Femur (tissue), 1 donor: ENCODE data around the gene USHBP1.

Experiments used
- DNase-seq: peaks from one replicate; pipeline ENCODE4 v3.0.0-alpha.2; 2017

Gene USHBP1

GRCh38 chr19:17262557-17262956 lies 2.0 kb downstream of the USHBP1 start:
- no peak for DNase-seq

- DNase-seq = peak; percentile 72
Measured at GRCh38 chr19:17260842-17261325, 3.7 kb downstream of the USHBP1 start.

- DNase-seq = no peak
Measured at GRCh38 chr19:17259934-17260333, 4.6 kb downstream of the USHBP1 start.

- no peak for DNase-seq
Measured at GRCh38 chr19:17259118-17259780, 5.3 kb downstream of the USHBP1 start.

- DNase-seq = no peak
Measured at GRCh38 chr19:17256130-17256529, 8.4 kb downstream of the USHBP1 start.

GRCh38 chr19:17255150-17255621 lies 9.4 kb downstream of the USHBP1 start:
- no peak for DNase-seq

GRCh38 chr19:17254636-17255035 lies 9.9 kb downstream of the USHBP1 start:
- DNase-seq = no peak

- DNase-seq = no peak
Measured at GRCh38 chr19:17249887-17250548, 14.5 kb downstream of the USHBP1 start.

- peak; percentile 35 for DNase-seq
Measured at GRCh38 chr19:17248011-17248776, 16.4 kb downstream of the USHBP1 start.

GRCh38 chr19:17246681-17247425 lies 17.7 kb downstream of the USHBP1 start:
- peak; percentile 75 for DNase-seq

- no peak for DNase-seq
Measured at GRCh38 chr19:17245535-17245984, 19.0 kb downstream of the USHBP1 start, which contains the start of gene NR2F6. NR2F6 (minus strand) TSS chr19:17245919; CDS start chr19:17245220, 699 bp downstream.

- peak; percentile 44 for DNase-seq
Measured at GRCh38 chr19:17244618-17245534, 19.7 kb downstream of the USHBP1 start.

- DNase-seq = peak; percentile 47
Measured at GRCh38 chr19:17243830-17244617, 20.5 kb downstream of the USHBP1 start.

GRCh38 chr19:17243211-17243829 lies 21.2 kb downstream of the USHBP1 start:
- DNase-seq = no peak

GRCh38 chr19:17242431-17243208 lies 21.9 kb downstream of the USHBP1 start:
- DNase-seq = no peak

GRCh38 chr19:17240826-17241399 lies 23.6 kb downstream of the USHBP1 start:
- no peak for DNase-seq

- DNase-seq = no peak
Measured at GRCh38 chr19:17240062-17240752, 24.3 kb downstream of the USHBP1 start.
